H1 (cell line): ENCODE data around the gene TESMIN. TPM values are rescaled to one million over a fixed set of nuclear protein-coding genes. Genes with fewer than 3 reads are reported as not detected.

Experiments
- CTCF ChIA-PET: fragments of 300-600 bp; sonication (Branson Sonifier 250); formaldehyde crosslinking; loops from one replicate; lab custom pipeline; 2021; ENCODE audit not compliant: partially characterized antibody; lab: Charles Lee
- POLR2A ChIA-PET: fragments of 300-600 bp; sonication (Branson Sonifier 250); formaldehyde crosslinking; loops from one replicate; lab custom pipeline; 2021; ENCODE audit warnings: inconsistent platforms; ENCODE audit not compliant: partially characterized antibody; lab: Charles Lee
- DNase-seq, 2 experiments: peaks; one replicate each; pipeline versions ENCODE4 v3.0.0 to v3.0.0-alpha.2; 2010 to 2022; ENCODE audit warnings: low spot score in 2 of 2, low read depth in 1 of 2, mixed read lengths in 1 of 2
- FAIRE-seq: peaks from 2 replicates; lab custom pipeline; 2011; peaks lifted over from hg19 to GRCh38; lab: Jason Lieb, UNC
- H2AFZ ChIP-seq: 2 replicates; pipeline ENCODE4 v1.8.1; 2012; ENCODE audit warnings: low read length, inconsistent platforms
- H2AK5ac ChIP-seq: 2 replicates; pipeline ENCODE4 v1.6.1; 2013; ENCODE audit warnings: low read depth, low read length
- H2BK120ac ChIP-seq: replicated peaks from 2 replicates; pipeline ENCODE3; 2013; ENCODE audit warnings: low read depth, low read length, inconsistent platforms
- H2BK12ac ChIP-seq: 2 replicates; pipeline ENCODE4 v1.6.1; 2013; ENCODE audit warnings: low read depth, low read length
- H2BK15ac ChIP-seq: 2 replicates; pipeline ENCODE4 v1.6.1; 2013; ENCODE audit warnings: low read length
- H2BK20ac ChIP-seq: 2 replicates; pipeline ENCODE4 v1.6.1; 2013; ENCODE audit warnings: low read length
- H2BK5ac ChIP-seq: 2 replicates; pipeline ENCODE4 v1.6.1; 2013; ENCODE audit warnings: low read depth, low read length
- H3K14ac ChIP-seq: 2 replicates; pipeline ENCODE4 v1.6.1; 2013; ENCODE audit warnings: inconsistent platforms; ENCODE audit not compliant: insufficient read length
- H3K18ac ChIP-seq: 2 replicates; pipeline ENCODE4 v1.6.1; 2013; ENCODE audit warnings: low read length; ENCODE audit errors: extremely low read depth
- H3K23ac ChIP-seq: 2 replicates; pipeline ENCODE4 v1.6.1; 2013; ENCODE audit warnings: inconsistent platforms; ENCODE audit not compliant: insufficient read length
- H3K23me2 ChIP-seq: 2 replicates; pipeline ENCODE4 v1.6.1; 2013; ENCODE audit warnings: low read depth, low read length
- H3K27ac ChIP-seq: 2 replicates; pipeline ENCODE4 v1.6.1; 2011; ENCODE audit warnings: low read depth, low read length, inconsistent platforms
- H3K27me3 ChIP-seq, 4 experiments: replicated peaks in 1 of 4; 1 replicate in 1 of 4; 2 replicates in 3 of 4; pipeline versions ENCODE4 v1.6.1 to v1.8.1; 2011 to 2013; ENCODE audit warnings: low read length in 3 of 4, mild to moderate bottlenecking in 3 of 4, inconsistent platforms in 2 of 4, mixed read lengths in 2 of 4, moderate library complexity in 1 of 4; ENCODE audit not compliant: control insufficient read depth in 3 of 4, insufficient read depth in 3 of 4; ENCODE audit errors: extremely low read depth in 1 of 4
- H3K36me3 ChIP-seq, 4 experiments: 2 replicates each; pipeline versions ENCODE4 v1.6.1 to v1.8.1; 2011 to 2013; ENCODE audit warnings: mild to moderate bottlenecking in 4 of 4, low read length in 3 of 4, moderate library complexity in 2 of 4, control low read depth in 1 of 4, inconsistent platforms in 1 of 4; ENCODE audit not compliant: insufficient read depth in 4 of 4, control insufficient read depth in 2 of 4
- H3K4ac ChIP-seq: replicated peaks from 2 replicates; pipeline ENCODE3; 2013; ENCODE audit warnings: low read length, low read depth, mixed read lengths, inconsistent platforms; ENCODE audit not compliant: insufficient read length
- H3K4me1 ChIP-seq, 4 experiments: replicated peaks in 1 of 4; 1 replicate in 1 of 4; 2 replicates in 3 of 4; pipeline versions ENCODE4 v1.6.1 to v1.8.1; 2011 to 2013; ENCODE audit warnings: low read length in 3 of 4, inconsistent platforms in 2 of 4, mixed read lengths in 1 of 4; ENCODE audit not compliant: insufficient read depth in 4 of 4, control insufficient read depth in 3 of 4
- H3K4me2 ChIP-seq, 2 experiments: 2 replicates each; pipeline versions ENCODE4 v1.6.1 to v1.8.1; 2011 to 2013; ENCODE audit warnings: low read depth in 2 of 2, low read length in 2 of 2, control low read depth in 1 of 2, inconsistent platforms in 1 of 2, mild to moderate bottlenecking in 1 of 2; ENCODE audit not compliant: insufficient read depth in 1 of 2
- H3K4me3 ChIP-seq, 4 experiments: fragments of 200-600, 300-600 bp in 1 of 4; sonication (generic), shearing (Covaris generic), sonication (Bioruptor Twin) in 1 of 4; 2 replicates each; pipeline versions ENCODE4 v1.5.1 to v1.8.1; 2011 to 2016; ENCODE audit warnings: low read length in 4 of 4, low read depth in 3 of 4, control low read depth in 2 of 4, inconsistent platforms in 2 of 4, mild to moderate bottlenecking in 2 of 4, mixed read lengths in 1 of 4, moderate library complexity in 1 of 4; ENCODE audit not compliant: insufficient read depth in 2 of 4; ENCODE audit errors: extremely low read depth in 1 of 4
- H3K56ac ChIP-seq: replicated peaks from 2 replicates; pipeline ENCODE3; 2013; ENCODE audit warnings: low read depth, mild to moderate bottlenecking, mixed read lengths, low read length, inconsistent platforms; ENCODE audit not compliant: insufficient read length
- H3K79me1 ChIP-seq: 2 replicates; pipeline ENCODE4 v1.6.1; 2013; ENCODE audit warnings: low read depth, low read length, control low read depth
- H3K79me2 ChIP-seq, 2 experiments: 2 replicates each; pipeline versions ENCODE4 v1.6.1 to v1.8.1; 2012 to 2013; ENCODE audit warnings: low read length in 2 of 2, mild to moderate bottlenecking in 2 of 2, inconsistent platforms in 1 of 2; ENCODE audit not compliant: insufficient read depth in 2 of 2, control insufficient read depth in 1 of 2
- H3K9ac ChIP-seq, 4 experiments: replicated peaks in 1 of 4; 1 replicate in 1 of 4; 2 replicates in 3 of 4; pipeline versions ENCODE4 v1.6.1 to v1.8.1; 2011 to 2013; ENCODE audit warnings: low read depth in 3 of 4, low read length in 3 of 4, control low read depth in 2 of 4, mild to moderate bottlenecking in 2 of 4, moderate library complexity in 2 of 4, inconsistent platforms in 1 of 4; ENCODE audit errors: extremely low read depth in 1 of 4
- H3K9me3 ChIP-seq, 2 experiments: 2 replicates each; pipeline versions ENCODE4 v1.6.1 to v1.8.1; 2012 to 2013; ENCODE audit warnings: mild to moderate bottlenecking in 2 of 2, moderate library complexity in 2 of 2, control low read depth in 1 of 2, inconsistent platforms in 1 of 2, low read depth in 1 of 2, low read length in 1 of 2, mixed read lengths in 1 of 2; ENCODE audit not compliant: insufficient read depth in 2 of 2
- H4K20me1 ChIP-seq, 2 experiments: replicated peaks in 1 of 2; 2 replicates each; pipeline versions ENCODE3 to v1.8.1; 2011 to 2013; ENCODE audit warnings: inconsistent platforms in 2 of 2, low read length in 2 of 2, mild to moderate bottlenecking in 1 of 2; ENCODE audit not compliant: insufficient read depth in 2 of 2, control insufficient read depth in 1 of 2
- H4K5ac ChIP-seq: 2 replicates; pipeline ENCODE4 v1.6.1; 2013; ENCODE audit warnings: low read length, low read depth, mixed read lengths, inconsistent platforms; ENCODE audit not compliant: insufficient read length
- H4K8ac ChIP-seq: 2 replicates; pipeline ENCODE4 v1.8.0; 2013; ENCODE audit warnings: mild to moderate bottlenecking, moderate library complexity, low read length, inconsistent platforms; ENCODE audit not compliant: insufficient read depth; ENCODE audit errors: extremely low read depth
- H4K91ac ChIP-seq: replicated peaks from 2 replicates; pipeline ENCODE3; 2013; ENCODE audit warnings: low read length, mixed read lengths, inconsistent platforms; ENCODE audit not compliant: insufficient read length
- CTCF ChIP-seq, 3 experiments: IDR thresholded peaks; 1 replicate in 2 of 3; 2 replicates in 1 of 3; pipeline versions ENCODE4 v1.5.1 to v1.6.1; 2011; ENCODE audit warnings: low read length in 3 of 3, mild to moderate bottlenecking in 3 of 3, inconsistent platforms in 2 of 3, low read depth in 1 of 3, moderate library complexity in 1 of 3; ENCODE audit not compliant: insufficient read depth in 1 of 3; ENCODE audit errors: control extremely low read depth in 1 of 3
- GTF2F1 ChIP-seq: IDR thresholded peaks from 2 replicates; pipeline ENCODE4 v1.6.1; 2012; ENCODE audit warnings: low read depth, low read length, improper control_type of control experiment, borderline replicate concordance
- JUN ChIP-seq: IDR thresholded peaks from 2 replicates; pipeline ENCODE4 v1.6.1; 2011; ENCODE audit warnings: low read depth, mild to moderate bottlenecking, improper control_type of control experiment, low read length
- RAD21 ChIP-seq, 2 experiments: IDR thresholded peaks in 1 of 2; conservative IDR thresholded peaks in 1 of 2; 2 replicates each; pipeline ENCODE4 v1.6.1; 2011; ENCODE audit warnings: low read depth in 2 of 2, low read length in 2 of 2, improper control_type of control experiment in 1 of 2, inconsistent platforms in 1 of 2, mild to moderate bottlenecking in 1 of 2, moderate library complexity in 1 of 2
- SP4 ChIP-seq: IDR thresholded peaks from 2 replicates; pipeline ENCODE4 v1.6.1; 2012; ENCODE audit warnings: low read length, inconsistent platforms
- YY1 ChIP-seq: IDR thresholded peaks from 2 replicates; pipeline ENCODE4 v1.6.1; 2011; ENCODE audit warnings: low read depth, mild to moderate bottlenecking, low read length
- WGBS, 2 experiments: shearing (Covaris generic) in 1 of 2; methylation state at CpG; one replicate each; pipeline versions ENCODE4 v1.1.6 to v1.1.7; 2013 to 2015; ENCODE audit warnings: low lambda C conversion rate in 2 of 2, mixed read lengths in 2 of 2, inconsistent platforms in 1 of 2, low coverage in 1 of 2, missing lambda C conversion rate in 1 of 2; ENCODE audit not compliant: insufficient replicate concordance in 2 of 2, insufficient coverage in 1 of 2, insufficient read length in 1 of 2; ENCODE audit errors: extremely low coverage in 1 of 2, missing lambda C conversion rate in 1 of 2; 5-methylcytosine and 5-hydroxymethylcytosine counted together
- polyA plus RNA-seq, 7 experiments: library from polyadenylated mRNA; depleted of rRNA in 3 of 7; stranded (reverse) in 5 of 7; unstranded in 2 of 7; fragments of >200 nt in 5 of 7; fragments of 200-250 nt in 2 of 7; gene quantifications; 1 replicate in 5 of 7; 2 replicates in 1 of 7; 4 replicates in 1 of 7; pipeline versions ENCODE4 v1.2.1 to v1.2.3, GENCODE V29; 2011 to 2013; ENCODE audit warnings: missing spikeins in 2 of 7, mixed read lengths in 2 of 7
- total RNA-seq: library from RNA; stranded (reverse); fragmentation: NEBNext Ultra II Directional; extraction: Animal tissue kit (Norgen Biotek cat#: 25700); gene quantifications from 2 replicates; pipeline ENCODE4 v1.2.1, GENCODE V29; 2021

Gene TESMIN
- total and polyA plus RNA-seq, 2 of the 8 experiments (the other 6 are each of a cell fraction or from before 2014, with no cell fraction given), result 22.6 to 61.1 TPM

GRCh38 chr11:68798221-68798813, 47.0 kb upstream of the TESMIN start:
- peaks cover 0 to 4% (median 2%) of the 10 kb centered on the region in 4 experiments; a peak in 3 of 7 replicates for H3K4me1 ChIP-seq
- no peak overlapping the region for H3K4me3 ChIP-seq
- TF ChIP-seq SP4 (no peak), CTCF (IDR thresholded peaks at IDR 0.05; ENCODE audit: control extremely low read depth in 1 of 3, insufficient read depth in 1 of 3, low read depth in 1 of 3, low read length in 3 of 3) (peak; percentile 79 to 93 (median 91)), YY1 (peak; percentile 53; the same call in 1 of the 2 replicates), GTF2F1 (no peak), RAD21 (IDR thresholded peaks at IDR 0.05 in 1 of 2, conservative IDR thresholded peaks at IDR 0.05 in 1 of 2; ENCODE audit: low read depth in 2 of 2, low read length in 2 of 2) (peak; percentile 60 to 73), JUN (no peak)
- H4K5ac ChIP-seq, result no peak overlapping the region
- DNase-seq, result peak; percentile 23 to 89
- H3K18ac ChIP-seq, result peak overlapping the region; percentile 48
- no peak overlapping the region; the same call in 1 of the 2 replicates for H4K8ac ChIP-seq
- H3K27ac ChIP-seq, result no peak overlapping the region
- peak overlapping the region; percentile 95; the same call in 1 of the 2 replicates for H2BK12ac ChIP-seq
- peak overlapping the region; percentile 80; the same call in 1 of the 2 replicates for H2BK20ac ChIP-seq
- no peak overlapping the region for H4K91ac ChIP-seq
- no peak for FAIRE-seq
- no peak overlapping the region for H2BK120ac ChIP-seq
- H2BK5ac ChIP-seq, result no peak overlapping the region
- no peak overlapping the region for H3K14ac ChIP-seq
- ChIA-PET CTCF (interaction anchor here (0.5 to 8.7 kb wide), 59 partner anchors 9 to 1434 kb away, joined by 3 to 63 read pairs (median 5); partner anchors contain the start of gene TESMIN), POLR2A (interaction anchor here (0.9 to 1.2 kb wide), 3 partner anchors 57 to 113 kb away, joined by 3 read pairs; no protein-coding TSS in a partner anchor)
- 58% methylated on average over 21 of the region's 23 CpGs; no CpG with 5 or more reads in 1 of the 2 experiments for WGBS, 2 experiments
- no peaks in the 10 kb centered on the region for H3K79me1 ChIP-seq
- H3K27me3 ChIP-seq, result no peaks in the 10 kb centered on the region
- no peaks in the 10 kb centered on the region; a peak in 1 of 8 replicates for H3K36me3 ChIP-seq
- peak overlapping the region in 1 of 2 experiments; percentile 23; a peak in 3 of 4 replicates for H3K4me2 ChIP-seq
- H2AFZ ChIP-seq, result peak overlapping the region; percentile 81; the same call in 1 of the 2 replicates
- H3K79me2 ChIP-seq, result no peaks in the 10 kb centered on the region
- H4K20me1 ChIP-seq, result no peaks in the 10 kb centered on the region
- H3K56ac ChIP-seq, result no peak overlapping the region
- H3K9ac ChIP-seq, result no peak overlapping the region
- 0 out of 2 replicates have a peak overlapping the region, but pooled peaks have one; percentile 65 for H2BK15ac ChIP-seq
- H2AK5ac ChIP-seq, result peak overlapping the region; percentile 75; the same call in 1 of the 2 replicates
- H3K4ac ChIP-seq, result no peak overlapping the region
- H3K23ac ChIP-seq, result no peak overlapping the region
- H3K23me2 ChIP-seq, result no peaks in the 10 kb centered on the region
- no peaks in the 10 kb centered on the region for H3K9me3 ChIP-seq
